ENCODE data around the gene RPA4.

The RPA4 gene

DNA sequence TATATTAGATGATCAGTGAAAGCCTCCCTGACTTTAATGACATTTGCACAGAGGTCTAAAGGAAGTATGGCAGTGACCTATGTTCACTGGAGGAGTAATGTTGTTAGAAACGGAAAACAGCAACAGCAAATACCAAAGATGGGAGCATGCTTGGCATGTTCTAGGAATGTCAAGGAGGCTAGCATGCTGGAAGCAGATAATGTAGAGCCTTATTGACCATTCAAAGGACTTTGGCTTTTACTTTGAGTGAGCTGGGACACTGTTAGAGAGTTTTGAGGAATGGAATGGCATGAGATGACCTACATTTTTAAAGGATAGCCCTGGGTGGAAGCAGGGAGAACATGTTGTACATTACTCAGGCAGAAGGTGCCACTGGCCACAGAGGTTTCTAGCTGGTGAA, 6.0 kb downstream of the RPA4 start:
- no peak for ATAC-seq (replicated peaks; ENCODE audit: extremely low read depth, poor library complexity, severe bottlenecking)
- DNase-seq (ENCODE audit: low spot score in 2 of 2) = no peak
- no peaks in the 10 kb centered on the region for H3K27me3 Mint-ChIP-seq
- H3K27ac Mint-ChIP-seq (ENCODE audit: low read depth) = no peak overlapping the region
- no peaks in the 10 kb centered on the region for H3K4me1 Mint-ChIP-seq
- H3K9me3 Mint-ChIP-seq = no peaks in the 10 kb centered on the region
- no peak overlapping the region for H3K4me3 Mint-ChIP-seq
- no peaks in the 10 kb centered on the region for H3K36me3 Mint-ChIP-seq (ENCODE audit: insufficient read depth)

DNA sequence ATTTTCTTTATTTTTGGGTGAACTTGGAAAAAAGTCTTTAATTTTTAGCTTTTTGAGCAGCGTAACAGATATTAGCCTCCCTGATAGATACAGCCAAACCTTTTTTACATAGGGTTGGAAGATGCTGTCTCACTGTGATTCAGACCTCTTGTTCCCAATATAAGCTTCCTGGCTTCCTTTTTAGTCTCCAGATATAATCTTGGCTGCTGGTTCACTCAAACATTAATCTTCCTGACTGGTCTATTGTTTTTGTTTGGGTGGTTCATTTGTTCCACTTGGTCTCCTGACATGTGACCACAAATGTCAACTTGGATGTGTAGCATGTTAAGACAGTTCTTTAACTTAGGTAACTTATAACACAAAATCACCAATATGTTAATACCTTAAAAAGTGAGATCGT, 23.0 kb downstream of the RPA4 start:
- no peak for DNase-seq (ENCODE audit: low spot score in 2 of 2)
- Mint-ChIP-seq H3K9me3 (no peaks in the 10 kb centered on the region), H3K27ac (ENCODE audit: low read depth) (no peak overlapping the region), H3K4me3 (no peak overlapping the region), H3K36me3 (ENCODE audit: insufficient read depth) (no peaks in the 10 kb centered on the region), H3K4me1 (no peaks in the 10 kb centered on the region), H3K27me3 (no peaks in the 10 kb centered on the region)
- ATAC-seq (replicated peaks; ENCODE audit: extremely low read depth, poor library complexity, severe bottlenecking) = no peak

DNA sequence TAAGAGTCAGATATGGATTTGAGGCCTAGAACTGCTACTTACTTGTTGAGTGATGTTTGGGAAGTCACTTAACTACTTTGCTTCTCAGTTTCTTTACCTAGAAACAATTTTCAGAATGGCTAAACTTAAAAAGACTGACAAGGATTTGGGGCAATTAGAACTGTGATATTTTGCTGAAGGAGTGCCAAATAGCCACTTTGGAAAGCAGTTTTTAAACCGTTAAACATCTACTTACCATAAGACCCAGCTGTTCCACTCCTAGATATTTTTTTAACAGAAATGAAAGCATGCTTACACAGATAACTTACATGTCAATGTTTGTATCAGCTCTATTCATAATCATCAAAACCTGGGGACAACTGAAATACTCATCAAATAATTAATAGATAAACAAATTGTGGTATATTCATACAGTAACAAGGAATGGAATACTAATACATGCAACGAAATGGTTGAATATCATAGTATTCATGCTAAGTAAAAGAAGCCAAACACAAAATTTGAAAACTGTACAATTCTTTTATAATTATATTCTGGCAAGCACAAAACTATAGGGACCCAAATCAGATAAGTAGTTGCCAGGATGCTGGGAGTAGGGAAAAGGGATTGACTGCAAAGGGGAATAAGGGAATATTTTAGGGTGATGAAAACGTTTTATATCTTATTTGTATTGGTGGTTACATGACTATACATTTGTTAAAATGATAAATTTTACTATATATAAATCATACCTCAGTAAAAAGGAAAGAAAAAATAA, 24.0 kb downstream of the RPA4 start:
- no peak overlapping the region for H3K27ac Mint-ChIP-seq (ENCODE audit: low read depth)
- H3K9me3 Mint-ChIP-seq = no peaks in the 10 kb centered on the region
- H3K4me3 Mint-ChIP-seq = no peak overlapping the region
- H3K36me3 Mint-ChIP-seq (ENCODE audit: insufficient read depth) = no peaks in the 10 kb centered on the region
- no peaks in the 10 kb centered on the region for H3K27me3 Mint-ChIP-seq
- DNase-seq (ENCODE audit: low spot score in 2 of 2) (no peak), ATAC-seq (replicated peaks; ENCODE audit: extremely low read depth, poor library complexity, severe bottlenecking) (no peak)
- no peaks in the 10 kb centered on the region for H3K4me1 Mint-ChIP-seq

- H3K4me1 Mint-ChIP-seq = no peaks in the 10 kb centered on the region
- H3K9me3 Mint-ChIP-seq = no peaks in the 10 kb centered on the region
- no peak overlapping the region for H3K27ac Mint-ChIP-seq (ENCODE audit: low read depth)
- H3K4me3 Mint-ChIP-seq = no peak overlapping the region
- H3K27me3 Mint-ChIP-seq = no peaks in the 10 kb centered on the region
- H3K36me3 Mint-ChIP-seq (ENCODE audit: insufficient read depth) = no peaks in the 10 kb centered on the region
- ATAC-seq (replicated peaks; ENCODE audit: extremely low read depth, poor library complexity, severe bottlenecking) = no peak
- DNase-seq (ENCODE audit: low spot score in 2 of 2) = no peak
Observed at GRCh38 chrX:96909291-96909690, 25.6 kb downstream of the RPA4 start.

DNA sequence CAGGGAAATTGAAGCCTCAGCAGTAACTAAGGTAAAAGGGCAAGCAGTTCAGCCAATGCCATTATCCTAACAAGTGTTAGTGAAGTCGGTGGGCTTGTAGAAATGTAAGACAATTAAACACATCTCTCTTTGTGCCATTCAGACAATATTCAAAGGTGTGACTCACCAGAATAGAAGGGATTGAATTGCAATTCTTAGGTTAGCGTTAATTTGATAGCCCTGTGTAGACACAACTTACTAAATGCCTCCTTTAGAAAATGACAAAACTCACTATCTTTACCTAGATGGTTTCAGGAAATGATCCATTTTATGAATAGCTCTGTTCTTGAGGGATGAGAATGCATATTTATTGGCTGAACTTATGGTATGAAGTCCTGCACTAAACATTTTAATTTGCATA, 35.2 kb downstream of the RPA4 start:
- Mint-ChIP-seq H3K36me3 (ENCODE audit: insufficient read depth) (peaks cover 1% of the 10 kb centered on the region), H3K9me3 (no peaks in the 10 kb centered on the region), H3K4me1 (no peaks in the 10 kb centered on the region), H3K4me3 (no peak overlapping the region), H3K27me3 (no peaks in the 10 kb centered on the region), H3K27ac (ENCODE audit: low read depth) (no peak overlapping the region)
- no peak for ATAC-seq (replicated peaks; ENCODE audit: extremely low read depth, poor library complexity, severe bottlenecking)
- DNase-seq (ENCODE audit: low spot score in 2 of 2) = no peak

DNA sequence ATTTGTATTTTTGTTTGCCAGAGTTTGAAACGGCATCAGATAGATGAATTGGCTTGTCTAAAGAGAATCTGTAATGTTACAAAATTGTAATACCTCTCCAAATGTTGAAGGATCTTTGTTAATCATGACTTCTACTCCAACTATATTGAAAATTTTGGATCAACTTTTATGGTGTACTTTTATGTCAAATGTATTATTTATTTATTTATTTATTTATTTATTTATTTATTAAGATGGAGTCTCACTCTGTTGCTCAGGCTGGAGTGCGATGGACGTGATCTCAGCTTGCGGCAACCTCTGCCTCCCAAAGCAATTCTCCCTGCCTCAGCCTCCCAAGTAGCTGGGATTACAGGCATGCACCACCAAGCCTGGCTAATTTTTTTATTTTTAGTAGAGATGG, 36.0 kb downstream of the RPA4 start:
- H3K36me3 Mint-ChIP-seq (ENCODE audit: insufficient read depth) = peaks cover 1% of the 10 kb centered on the region
- H3K4me1 Mint-ChIP-seq = no peaks in the 10 kb centered on the region
- DNase-seq (ENCODE audit: low spot score in 2 of 2) (no peak), ATAC-seq (replicated peaks; ENCODE audit: extremely low read depth, poor library complexity, severe bottlenecking) (no peak)
- no peak overlapping the region for H3K4me3 Mint-ChIP-seq
- no peaks in the 10 kb centered on the region for H3K27me3 Mint-ChIP-seq
- no peak overlapping the region for H3K27ac Mint-ChIP-seq (ENCODE audit: low read depth)
- no peaks in the 10 kb centered on the region for H3K9me3 Mint-ChIP-seq

DNA sequence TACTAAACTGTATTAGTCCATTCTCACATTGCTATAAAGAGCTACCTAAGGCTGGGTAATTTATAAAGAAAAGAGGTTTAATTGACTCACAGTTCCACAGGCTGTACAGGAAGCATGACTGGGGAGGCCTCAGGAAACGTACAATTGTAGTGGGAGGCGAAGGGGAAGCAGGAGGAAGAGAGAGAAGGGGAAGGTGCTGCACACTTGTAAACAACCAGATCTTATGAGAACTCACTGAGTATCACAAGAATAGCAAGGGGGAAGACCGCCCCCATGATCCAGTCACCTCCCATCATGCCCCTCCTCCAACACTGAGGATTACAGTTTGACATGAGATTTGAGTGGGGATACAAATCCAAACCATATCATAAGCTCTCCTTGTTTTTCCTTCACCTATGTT, 40.9 kb downstream of the RPA4 start:
- Mint-ChIP-seq H3K4me3 (no peak overlapping the region), H3K36me3 (ENCODE audit: insufficient read depth) (peaks cover 1% of the 10 kb centered on the region), H3K27me3 (no peaks in the 10 kb centered on the region), H3K9me3 (no peaks in the 10 kb centered on the region), H3K27ac (ENCODE audit: low read depth) (no peak overlapping the region), H3K4me1 (no peaks in the 10 kb centered on the region)
- ATAC-seq (replicated peaks; ENCODE audit: extremely low read depth, poor library complexity, severe bottlenecking) (no peak), DNase-seq (ENCODE audit: low spot score in 2 of 2) (no peak)

DNA sequence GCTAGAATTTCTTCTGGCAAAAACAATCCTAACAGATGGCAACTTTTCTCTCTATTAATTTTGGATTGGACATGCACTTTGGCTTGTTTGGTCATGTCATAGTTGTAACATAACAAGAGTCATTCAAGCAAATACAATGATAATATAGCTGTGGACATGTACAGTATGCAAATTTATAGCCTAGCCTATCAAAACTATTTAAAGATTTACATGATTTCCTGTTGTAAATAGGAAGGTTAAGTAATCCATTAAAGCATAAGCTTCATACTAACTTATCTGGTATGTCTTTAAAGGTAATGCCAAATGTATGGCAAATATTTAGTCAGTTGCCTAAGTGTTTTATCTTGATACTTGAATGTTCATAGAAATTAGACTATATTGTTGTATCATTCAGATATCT, 45.3 kb downstream of the RPA4 start:
- H3K36me3 Mint-ChIP-seq (ENCODE audit: insufficient read depth) = peaks cover 2% of the 10 kb centered on the region
- H3K9me3 Mint-ChIP-seq = no peaks in the 10 kb centered on the region
- ATAC-seq (replicated peaks; ENCODE audit: extremely low read depth, poor library complexity, severe bottlenecking) (no peak), DNase-seq (ENCODE audit: low spot score in 2 of 2) (no peak)
- H3K27me3 Mint-ChIP-seq = no peaks in the 10 kb centered on the region
- no peak overlapping the region for H3K27ac Mint-ChIP-seq (ENCODE audit: low read depth)
- H3K4me3 Mint-ChIP-seq = no peak overlapping the region
- no peaks in the 10 kb centered on the region for H3K4me1 Mint-ChIP-seq

Data from central memory CD8-positive, alpha-beta T cell (primary cell).